A673 (cell line): ENCODE data around the gene ACOX3. TPM values are rescaled to one million over a fixed set of nuclear protein-coding genes. Genes with fewer than 3 reads are reported as not detected.

Experiments
- BruUV-seq: library from RNA; stranded (reverse); fragments of 400-500 nt; replicated peaks from 2 replicates; lab custom pipeline; 2021; lab: Mats Ljungman, UMichigan
- CTCF ChIA-PET: fragments of 300-600 bp; sonication (Branson Sonifier 250); formaldehyde crosslinking; loops from one replicate; lab custom pipeline; 2022; ENCODE audit warnings: antibody characterized with exemption; lab: Charles Lee
- POLR2A ChIA-PET: fragments of 300-600 bp; sonication (Branson Sonifier 250); formaldehyde crosslinking; loops from one replicate; lab custom pipeline; 2022; ENCODE audit warnings: antibody characterized with exemption; ENCODE audit not compliant: low non-redundant PET; lab: Charles Lee
- DNase-seq: peaks from one replicate; pipeline ENCODE4 v3.0.0-alpha.2; 2015; ENCODE audit warnings: low spot score
- H3K27ac ChIP-seq: fragments of 200-600 bp; sonication (generic); 2 replicates; pipeline ENCODE4 v1.5.1; 2016; ENCODE audit warnings: mixed run types, low read depth, mild to moderate bottlenecking, mixed read lengths, antibody characterized with exemption, low read length; ENCODE audit not compliant: poor library complexity, severe bottlenecking
- H3K27me3 ChIP-seq: fragments of 200-600 bp; sonication (generic); replicated peaks from 2 replicates; pipeline ENCODE4 v1.6.1; 2017; ENCODE audit warnings: mixed run types, low read depth, mild to moderate bottlenecking, mixed read lengths, antibody characterized with exemption, low read length; ENCODE audit not compliant: insufficient read depth, poor library complexity
- H3K36me3 ChIP-seq: fragments of 200-600 bp; sonication (generic); 2 replicates; pipeline ENCODE4 v1.6.1; 2016; ENCODE audit warnings: mixed run types, mild to moderate bottlenecking, mixed read lengths, antibody characterized with exemption, low read length; ENCODE audit not compliant: insufficient read depth, poor library complexity, severe bottlenecking
- H3K4me1 ChIP-seq: fragments of 200-600 bp; sonication (generic); 2 replicates; pipeline ENCODE4 v1.6.1; 2017; ENCODE audit warnings: mixed run types, mild to moderate bottlenecking, mixed read lengths, antibody characterized with exemption, low read length; ENCODE audit not compliant: insufficient read depth, poor library complexity, severe bottlenecking
- H3K4me3 ChIP-seq: fragments of 200-600 bp; sonication (generic); 2 replicates; pipeline ENCODE4 v1.5.1; 2016; ENCODE audit warnings: low read depth, mixed run types, mild to moderate bottlenecking, mixed read lengths, low read length; ENCODE audit not compliant: poor library complexity, severe bottlenecking
- H3K9me3 ChIP-seq: fragments of 200-600 bp; sonication (generic); 2 replicates; pipeline ENCODE4 v1.6.1; 2016; ENCODE audit warnings: mixed run types, low read depth, mild to moderate bottlenecking, mixed read lengths, antibody characterized with exemption, low read length; ENCODE audit not compliant: poor library complexity, severe bottlenecking
- EZH2 ChIP-seq: fragments of 200-600 bp; sonication (generic); IDR thresholded peaks from 2 replicates; pipeline ENCODE4 v1.6.1; 2017; ENCODE audit warnings: borderline replicate concordance, low read depth, mild to moderate bottlenecking, mixed read lengths, antibody characterized with exemption, low read length; ENCODE audit not compliant: poor library complexity, severe bottlenecking
- intact Hi-C: fragments of 100-400 bp; cut with micrococcal nuclease; formaldehyde crosslinking; loops from one replicate; pipeline ENCODE4 v1.10.0; 2022; ENCODE audit not compliant: unreplicated experiment
- total RNA-seq: library from RNA; stranded (reverse); gene quantifications from 2 replicates; pipeline ENCODE4 v1.2.3, GENCODE V29; 2021
- TF ChIP-seq, protein P1 (sequence below): fragments of 300-800, 200-600 bp; sonication (generic); conservative IDR thresholded peaks from 2 replicates; pipeline ENCODE4 v1.5.1; 2017; ENCODE audit warnings: low read depth, mild to moderate bottlenecking, antibody characterized with exemption, low read length, moderate library complexity, mixed read lengths

Gene ACOX3
- total RNA-seq, 1 experiment from 2014 or later: 14.3 TPM

- no TSS peak for BruUV-seq
- no peak for DNase-seq
- H3K27ac ChIP-seq: no peak overlapping the region
- H3K9me3 ChIP-seq: no peaks in the 10 kb centered on the region
- peaks cover 18% of the 10 kb centered on the region for H3K36me3 ChIP-seq
- no peaks in the 10 kb centered on the region for H3K27me3 ChIP-seq
- no peak overlapping the region for H3K4me3 ChIP-seq
- ChIA-PET CTCF (no interaction called here), POLR2A (no interaction called here)
- intact Hi-C loops: no loop called here
- TF ChIP-seq, protein P1, sequence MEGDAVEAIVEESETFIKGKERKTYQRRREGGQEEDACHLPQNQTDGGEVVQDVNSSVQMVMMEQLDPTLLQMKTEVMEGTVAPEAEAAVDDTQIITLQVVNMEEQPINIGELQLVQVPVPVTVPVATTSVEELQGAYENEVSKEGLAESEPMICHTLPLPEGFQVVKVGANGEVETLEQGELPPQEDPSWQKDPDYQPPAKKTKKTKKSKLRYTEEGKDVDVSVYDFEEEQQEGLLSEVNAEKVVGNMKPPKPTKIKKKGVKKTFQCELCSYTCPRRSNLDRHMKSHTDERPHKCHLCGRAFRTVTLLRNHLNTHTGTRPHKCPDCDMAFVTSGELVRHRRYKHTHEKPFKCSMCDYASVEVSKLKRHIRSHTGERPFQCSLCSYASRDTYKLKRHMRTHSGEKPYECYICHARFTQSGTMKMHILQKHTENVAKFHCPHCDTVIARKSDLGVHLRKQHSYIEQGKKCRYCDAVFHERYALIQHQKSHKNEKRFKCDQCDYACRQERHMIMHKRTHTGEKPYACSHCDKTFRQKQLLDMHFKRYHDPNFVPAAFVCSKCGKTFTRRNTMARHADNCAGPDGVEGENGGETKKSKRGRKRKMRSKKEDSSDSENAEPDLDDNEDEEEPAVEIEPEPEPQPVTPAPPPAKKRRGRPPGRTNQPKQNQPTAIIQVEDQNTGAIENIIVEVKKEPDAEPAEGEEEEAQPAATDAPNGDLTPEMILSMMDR: no peak
- TF ChIP-seq EZH2: no peak
- H3K4me1 ChIP-seq: no peaks in the 10 kb centered on the region
Measured at GRCh38 chr4:8459867-8460445, 19.4 kb upstream of the ACOX3 start.

GRCh38 chr4:8457646-8458252, 17.2 kb upstream of the ACOX3 start:
- TSS peak; percentile 19 for BruUV-seq
- H3K36me3 ChIP-seq: peaks cover 39% of the 10 kb centered on the region
- no peak overlapping the region for H3K4me3 ChIP-seq
- no peaks in the 10 kb centered on the region for H3K4me1 ChIP-seq
- no peak overlapping the region for H3K27ac ChIP-seq
- H3K9me3 ChIP-seq: no peaks in the 10 kb centered on the region
- POLR2A ChIA-PET: no interaction called here
- intact Hi-C loops: no loop called here
- TF ChIP-seq, protein P1: no peak
- TF ChIP-seq EZH2: no peak
- CTCF ChIA-PET: no interaction called here
- H3K27me3 ChIP-seq: no peaks in the 10 kb centered on the region
- DNase-seq: no peak

- Histone ChIP-seq H3K27me3 (no peaks in the 10 kb centered on the region), H3K9me3 (no peaks in the 10 kb centered on the region), H3K4me3 (no peak overlapping the region), H3K27ac (no peak overlapping the region), H3K4me1 (no peaks in the 10 kb centered on the region), H3K36me3 (peaks cover 58% of the 10 kb centered on the region)
- TF ChIP-seq EZH2: no peak
- TF ChIP-seq, protein P1: no peak
- ChIA-PET CTCF (no interaction called here), POLR2A (no interaction called here)
- BruUV-seq: no TSS peak
- DNase-seq: no peak
- intact Hi-C loops: no loop called here
Measured at GRCh38 chr4:8453957-8454356, 13.4 kb upstream of the ACOX3 start.
